HEK293 (cell line): ENCODE data around the gene USP31.

Experiments used
- CTCF ChIP-seq: fragments of 450-650 bp; formaldehyde crosslinking; IDR thresholded peaks from 2 replicates; pipeline ENCODE4 v1.5.1; 2016; ENCODE audit warnings: missing biosample characterization, missing genetic modification characterization
- OSR2 ChIP-seq: fragments of 450-650 bp; formaldehyde crosslinking; IDR thresholded peaks from 2 replicates; pipeline ENCODE4 v1.5.1; 2016; ENCODE audit warnings: missing biosample characterization, missing genetic modification characterization
- PATZ1 ChIP-seq: fragments of 450-650 bp; formaldehyde crosslinking; IDR thresholded peaks from 2 replicates; pipeline ENCODE4 v1.5.1; 2016; ENCODE audit warnings: missing biosample characterization, missing genetic modification characterization
- REST ChIP-seq: fragments of 450-650 bp; formaldehyde crosslinking; IDR thresholded peaks from 2 replicates; pipeline ENCODE4 v1.5.1; 2016; ENCODE audit warnings: missing biosample characterization, missing genetic modification characterization
- ZBTB17 ChIP-seq: fragments of 450-650 bp; formaldehyde crosslinking; IDR thresholded peaks from 2 replicates; pipeline ENCODE4 v1.5.1; 2016; ENCODE audit warnings: missing biosample characterization, missing genetic modification characterization
- ZBTB44 ChIP-seq: fragments of 450-650 bp; IDR thresholded peaks from 2 replicates; pipeline ENCODE4 v1.5.1; 2018; ENCODE audit warnings: missing biosample characterization, mild to moderate bottlenecking, missing genetic modification characterization
- ZEB2 ChIP-seq: fragments of 450-650 bp; formaldehyde crosslinking; IDR thresholded peaks from 2 replicates; pipeline ENCODE4 v1.5.1; 2016; ENCODE audit warnings: missing biosample characterization, missing genetic modification characterization
- ZNF10 ChIP-seq: fragments of 450-650 bp; formaldehyde crosslinking; IDR thresholded peaks from 2 replicates; pipeline ENCODE4 v1.5.1; 2017; ENCODE audit warnings: missing biosample characterization, missing genetic modification characterization
- ZNF18 ChIP-seq: fragments of 450-650 bp; formaldehyde crosslinking; IDR thresholded peaks from 2 replicates; pipeline ENCODE4 v1.5.1; 2016; ENCODE audit warnings: missing biosample characterization, missing genetic modification characterization
- ZNF202 ChIP-seq: fragments of 450-650 bp; formaldehyde crosslinking; IDR thresholded peaks from 2 replicates; pipeline ENCODE4 v1.5.1; 2016; ENCODE audit warnings: missing biosample characterization, missing genetic modification characterization, borderline replicate concordance
- ZNF426 ChIP-seq: fragments of 450-650 bp; formaldehyde crosslinking; IDR thresholded peaks from 2 replicates; pipeline ENCODE4 v1.5.1; 2017; ENCODE audit warnings: missing biosample characterization, missing genetic modification characterization, mild to moderate bottlenecking, inconsistent platforms, moderate library complexity
- ZNF560 ChIP-seq: fragments of 450-650 bp; formaldehyde crosslinking; IDR thresholded peaks from 2 replicates; pipeline ENCODE4 v1.5.1; 2017; ENCODE audit warnings: missing biosample characterization, missing genetic modification characterization, borderline replicate concordance
- ZNF624 ChIP-seq: fragments of 450-650 bp; formaldehyde crosslinking; IDR thresholded peaks from 2 replicates; pipeline ENCODE4 v1.5.1; 2017; ENCODE audit warnings: missing biosample characterization, missing genetic modification characterization
- ZNF660 ChIP-seq: fragments of 450-650 bp; IDR thresholded peaks from 2 replicates; pipeline ENCODE4 v1.5.1; 2018; ENCODE audit warnings: missing biosample characterization, mild to moderate bottlenecking, missing genetic modification characterization

- TF ChIP-seq REST (tag by site-specific recombination), result no peak
- TF ChIP-seq ZNF624 (tag by site-specific recombination), result no peak
- TF ChIP-seq ZNF660 (tag by site-specific recombination), result no peak
- TF ChIP-seq ZNF10 (tag by site-specific recombination), result no peak
- no peak for TF ChIP-seq CTCF
- TF ChIP-seq ZBTB17 (tag by site-specific recombination), result no peak
- TF ChIP-seq OSR2 (tag by site-specific recombination), result no peak
- no peak for TF ChIP-seq ZNF202 (tag by site-specific recombination)
- no peak for TF ChIP-seq ZBTB44 (tag by site-specific recombination)
- TF ChIP-seq ZEB2, result no peak
- TF ChIP-seq PATZ1, result no peak
- TF ChIP-seq ZNF426 (tag by site-specific recombination), result no peak
- TF ChIP-seq ZNF18, result no peak
- no peak for TF ChIP-seq ZNF560 (tag by site-specific recombination)
Measured at GRCh38 chr16:23195366-23195978, 46.2 kb upstream of the USP31 start.
